SK-N-SH (cell line): Measurements from ENCODE around the gene RFX2. TPM values are rescaled to one million over a fixed set of nuclear protein-coding genes. Genes with fewer than 3 reads are reported as not detected.
A peak's percentile ranks its signal among the peaks of the same experiment; 100 is the strongest.

Source experiments
- CTCF ChIA-PET: fragments of 300-600, 350-600 bp; formaldehyde crosslinking; extraction: SDS; loops from one replicate; lab custom pipeline; 2021; lab: Yijun Ruan, JAX
- POLR2A ChIA-PET: fragments of 350-600 bp; sonication (Branson Sonifier 250); formaldehyde crosslinking; extraction: SDS; loops from one replicate; lab custom pipeline; 2020; ENCODE audit warnings: antibody characterized with exemption, inconsistent platforms; lab: Yijun Ruan, JAX
- DNase-seq: peaks from one replicate; pipeline ENCODE4 v3.0.0; 2012
- H2AFZ ChIP-seq: fragments of 200-600 bp; sonication (generic); 2 replicates; pipeline ENCODE4 v1.8.1; 2016; ENCODE audit warnings: antibody characterized with exemption, mild to moderate bottlenecking, low read depth
- H3F3A ChIP-seq: fragments of 200-600 bp; sonication (generic); replicated peaks from 2 replicates; pipeline ENCODE3; 2016; ENCODE audit warnings: antibody characterized with exemption, mild to moderate bottlenecking; ENCODE audit not compliant: insufficient read depth
- H3K27ac ChIP-seq, 2 experiments: fragments of 200-500 bp in 1 of 2; fragments of 200-600 bp in 1 of 2; sonication (Bioruptor generic) in 1 of 2; sonication (generic), shearing (Covaris generic) in 1 of 2; 2 replicates each; pipeline versions ENCODE4 v1.5.1 to v1.6.1; 2014 to 2016; ENCODE audit warnings: low read depth in 2 of 2, inconsistent platforms in 1 of 2, low read length in 1 of 2, mild to moderate bottlenecking in 1 of 2, mixed read lengths in 1 of 2
- H3K27me3 ChIP-seq: fragments of 200-600 bp; sonication (generic), shearing (Covaris generic); 2 replicates; pipeline ENCODE4 v1.6.1; 2016; ENCODE audit warnings: mixed run types; ENCODE audit not compliant: insufficient read depth
- H3K36me3 ChIP-seq, 2 experiments: fragments of 200-500 bp in 1 of 2; fragments of 200-600 bp in 1 of 2; sonication (Bioruptor generic) in 1 of 2; sonication (generic) in 1 of 2; replicated peaks in 1 of 2; 2 replicates each; pipeline versions ENCODE3 to v1.5.1; 2014 to 2016; ENCODE audit warnings: low read length in 1 of 2, mild to moderate bottlenecking in 1 of 2; ENCODE audit not compliant: insufficient read depth in 2 of 2, control insufficient read depth in 1 of 2
- H3K4me1 ChIP-seq, 2 experiments: fragments of 200-500 bp in 1 of 2; fragments of 200-600 bp in 1 of 2; sonication (Bioruptor generic) in 1 of 2; sonication (generic), shearing (Covaris generic) in 1 of 2; 2 replicates each; pipeline versions ENCODE4 v1.5.1 to v1.6.1; 2014 to 2016; ENCODE audit warnings: low read depth in 1 of 2, low read length in 1 of 2, mixed run types in 1 of 2; ENCODE audit not compliant: insufficient read depth in 2 of 2, control insufficient read depth in 1 of 2
- H3K4me2 ChIP-seq: fragments of 200-600 bp; sonication (generic), shearing (Covaris generic); 2 replicates; pipeline ENCODE4 v1.6.1; 2017; ENCODE audit warnings: mixed run types
- H3K4me3 ChIP-seq, 2 experiments: fragments of 200-500 bp in 1 of 2; fragments of 200-600 bp in 1 of 2; sonication (Bioruptor generic) in 1 of 2; sonication (generic), shearing (Covaris generic) in 1 of 2; 2 replicates each; pipeline versions ENCODE4 v1.5.1 to v1.8.1; 2014 to 2016; ENCODE audit warnings: low read depth in 2 of 2, inconsistent platforms in 1 of 2, low read length in 1 of 2, mild to moderate bottlenecking in 1 of 2, mixed read lengths in 1 of 2, moderate library complexity in 1 of 2
- H3K79me2 ChIP-seq: fragments of 200-600 bp; sonication (generic); 2 replicates; pipeline ENCODE4 v1.8.1; 2017; ENCODE audit warnings: mild to moderate bottlenecking; ENCODE audit not compliant: insufficient read depth
- H3K9ac ChIP-seq: fragments of 200-600 bp; sonication (generic); 2 replicates; pipeline ENCODE4 v1.6.1; 2017; ENCODE audit warnings: mixed run types
- H3K9me2 ChIP-seq: fragments of 200-600 bp; sonication (generic); 2 replicates; pipeline ENCODE4 v1.6.1; 2017; ENCODE audit warnings: mixed run types
- H3K9me3 ChIP-seq: fragments of 200-600 bp; sonication (generic); 2 replicates; pipeline ENCODE4 v1.6.1; 2017; ENCODE audit warnings: mixed run types, mild to moderate bottlenecking, moderate library complexity
- H4K20me1 ChIP-seq: fragments of 200-600 bp; sonication (generic); 2 replicates; pipeline ENCODE4 v1.6.1; 2017; ENCODE audit warnings: mild to moderate bottlenecking, mixed run types; ENCODE audit not compliant: insufficient read depth
- ELF1 ChIP-seq: IDR thresholded peaks from 2 replicates; pipeline ENCODE4 v1.4.0; 2012
- FOXJ3 ChIP-seq: sonication (generic); formaldehyde crosslinking; IDR thresholded peaks from 2 replicates; pipeline ENCODE4 v1.5.1; 2020; ENCODE audit warnings: mild to moderate bottlenecking, missing genetic modification reagents
- FOXM1 ChIP-seq: IDR thresholded peaks from 2 replicates; pipeline ENCODE4 v1.4.0; 2012; ENCODE audit warnings: low read depth, mild to moderate bottlenecking
- MAX ChIP-seq: IDR thresholded peaks from 2 replicates; pipeline ENCODE4 v1.4.0; 2012; ENCODE audit warnings: low read depth
- MEF2A ChIP-seq: IDR thresholded peaks from 2 replicates; pipeline ENCODE4 v1.4.0; 2012; ENCODE audit warnings: low read depth, borderline replicate concordance
- MXI1 ChIP-seq: IDR thresholded peaks from 2 replicates; pipeline ENCODE4 v1.6.1; 2012; ENCODE audit warnings: mild to moderate bottlenecking, low read depth, low read length, improper control_type of control experiment
- NFIC ChIP-seq: IDR thresholded peaks from 2 replicates; pipeline ENCODE4 v1.4.0; 2012; ENCODE audit warnings: borderline replicate concordance
- PBX3 ChIP-seq: IDR thresholded peaks from 2 replicates; pipeline ENCODE4; 2012
- POLR2AphosphoS5 ChIP-seq: IDR thresholded peaks from 2 replicates; pipeline ENCODE4 v1.6.1; 2012; ENCODE audit warnings: low read depth, low read length
- RAD21 ChIP-seq: IDR thresholded peaks from 2 replicates; pipeline ENCODE4 v1.6.1; 2012; ENCODE audit warnings: mild to moderate bottlenecking, low read length
- RCOR1 ChIP-seq: fragments of 150-350 bp; IDR thresholded peaks from 2 replicates; pipeline ENCODE4 v1.6.1; 2017; ENCODE audit warnings: antibody characterized with exemption, low read length
- RFX5 ChIP-seq: IDR thresholded peaks from 2 replicates; pipeline ENCODE4 v1.6.1; 2012; ENCODE audit warnings: mild to moderate bottlenecking, improper control_type of control experiment, low read length
- SIN3A ChIP-seq: IDR thresholded peaks from 2 replicates; pipeline ENCODE4 v1.6.1; 2012; ENCODE audit warnings: low read depth, mild to moderate bottlenecking, low read length, moderate library complexity, borderline replicate concordance
- SMC3 ChIP-seq: IDR thresholded peaks from 2 replicates; pipeline ENCODE4 v1.6.1; 2012; ENCODE audit warnings: low read depth, low read length, improper control_type of control experiment
- TCF12 ChIP-seq: IDR thresholded peaks from 2 replicates; pipeline ENCODE4 v1.4.0; 2012
- TEAD4 ChIP-seq: IDR thresholded peaks from 2 replicates; pipeline ENCODE4 v1.4.0; 2012; ENCODE audit warnings: mild to moderate bottlenecking, borderline replicate concordance; ENCODE audit not compliant: insufficient read depth
- USF2 ChIP-seq: fragments of 150-350 bp; IDR thresholded peaks from 2 replicates; pipeline ENCODE4 v1.6.1; 2017; ENCODE audit warnings: antibody characterized with exemption, low read length, low read depth, borderline replicate concordance
- WGBS: methylation state at CpG from one replicate; pipeline ENCODE4 v1.1.6; 2017; ENCODE audit warnings: low lambda C conversion rate; 5-methylcytosine and 5-hydroxymethylcytosine counted together
- polyA plus RNA-seq, 3 experiments: library from polyadenylated mRNA; depleted of rRNA; stranded (reverse); fragments of >200 nt; gene quantifications; 2 replicates each; pipeline ENCODE4 v1.2.3, GENCODE V29; 2012

Gene RFX2
- polyA plus RNA-seq, 1 of the 3 experiments (the other 2 are of a cell fraction) = 12.6 TPM

GRCh38 chr19:5949792-5950305 lies 160.5 kb downstream of the RFX2 start:
- CTCF ChIA-PET = interaction anchor here (1.7 to 3.5 kb wide), 3 partner anchors 18 to 25 kb away, joined by 4 to 29 read pairs (median 10); no protein-coding TSS in a partner anchor
- DNase-seq = no peak
- Histone ChIP-seq H3K9ac (no peak overlapping the region), H3K4me3 (no peak overlapping the region), H3K9me3 (no peaks in the 10 kb centered on the region), H3K27me3 (no peaks in the 10 kb centered on the region), H3K4me1 (peaks cover 30 to 55% of the 10 kb centered on the region in 2 experiments)
- TF ChIP-seq RAD21 (no peak), TCF12 (no peak)
- TF ChIP-seq, all 33 proteins: peak for 0
- POLR2A ChIA-PET = no interaction called here
- Histone ChIP-seq H2AFZ (no peak overlapping the region), H4K20me1 (peaks cover 93% of the 10 kb centered on the region), H3K27ac (no peak overlapping the region; a peak in 1 of 4 replicates), H3K4me2 (no peak overlapping the region), H3F3A (no peaks in the 10 kb centered on the region), H3K79me2 (peaks cover 94% of the 10 kb centered on the region), H3K36me3 (peaks cover 8 to 20% of the 10 kb centered on the region in 2 experiments), H3K9me2 (no peaks in the 10 kb centered on the region)
- WGBS = 96% methylated on average over 13 of the region's 13 CpGs

GRCh38 chr19:5948752-5949564 lies 161.3 kb downstream of the RFX2 start:
- H3K27ac ChIP-seq = peak overlapping the region in 1 of 2 experiments; percentile 11; a peak in 1 of 4 replicates
- H3K9me2 ChIP-seq = no peaks in the 10 kb centered on the region
- no peaks in the 10 kb centered on the region for H3K27me3 ChIP-seq
- no peak overlapping the region for H3K4me3 ChIP-seq
- H2AFZ ChIP-seq = no peak overlapping the region
- POLR2A ChIA-PET = interaction anchor here (1.2 kb wide), 1 partner anchor 29 kb away, joined by 4 read pairs; the partner anchor contains the start of gene RANBP3
- H3K4me2 ChIP-seq = no peak overlapping the region
- TF ChIP-seq TCF12 (no peak), RAD21 (no peak), USF2 (no peak), MXI1 (no peak), SIN3A (no peak), POLR2AphosphoS5 (no peak), NFIC (no peak), RCOR1 (no peak), SMC3 (no peak), PBX3 (no peak), MAX (no peak), RFX5 (no peak), TEAD4 (no peak), ELF1 (no peak), MEF2A (no peak), FOXJ3 (CRISPR knock-in tag) (no peak), FOXM1 (no peak)
- peaks cover 94% of the 10 kb centered on the region for H3K79me2 ChIP-seq
- peaks cover 21 to 53% of the 10 kb centered on the region in 2 experiments for H3K4me1 ChIP-seq
- CTCF ChIA-PET = interaction anchor here (1.3 to 1.7 kb wide), 2 partner anchors 19 to 38 kb away, joined by 3 to 10 read pairs; no protein-coding TSS in a partner anchor
- peaks cover 93% of the 10 kb centered on the region for H4K20me1 ChIP-seq
- no peak for DNase-seq
- no peaks in the 10 kb centered on the region for H3K9me3 ChIP-seq
- peaks cover 8 to 22% of the 10 kb centered on the region in 2 experiments for H3K36me3 ChIP-seq
- no peak overlapping the region for H3K9ac ChIP-seq
- no peaks in the 10 kb centered on the region for H3F3A ChIP-seq
- 84% methylated on average over 13 of the region's 13 CpGs for WGBS
